Fibroblast of the aortic adventitia (primary cell): ENCODE results near the gene ATP5MC2. TPM values are rescaled to one million over a fixed set of nuclear protein-coding genes. Genes with fewer than 3 reads are reported as not detected.

Source experiments
- DNase-seq: peaks from one replicate; pipeline ENCODE4 v3.0.0-alpha.2; 2010; ENCODE audit warnings: low read depth
- H3K4me3 ChIP-seq: 2 replicates; pipeline ENCODE4 v1.5.1; 2011; ENCODE audit warnings: low read depth, mild to moderate bottlenecking, control low read depth, low read length, moderate library complexity
- total RNA-seq: library from RNA; depleted of rRNA; stranded (reverse); fragments of >200 nt; gene quantifications from 2 replicates; pipeline ENCODE4 v1.2.3, GENCODE V29; 2012; ENCODE audit warnings: low replicate concordance
- TF ChIP-seq, protein P1 (sequence below): IDR thresholded peaks from 2 replicates; pipeline ENCODE4 v1.5.1; 2011; ENCODE audit warnings: mild to moderate bottlenecking, low read length, control low read depth, inconsistent platforms; ENCODE audit not compliant: insufficient read depth

ATP5MC2 gene
- total RNA-seq, 1 donor, result 147 TPM

DNA sequence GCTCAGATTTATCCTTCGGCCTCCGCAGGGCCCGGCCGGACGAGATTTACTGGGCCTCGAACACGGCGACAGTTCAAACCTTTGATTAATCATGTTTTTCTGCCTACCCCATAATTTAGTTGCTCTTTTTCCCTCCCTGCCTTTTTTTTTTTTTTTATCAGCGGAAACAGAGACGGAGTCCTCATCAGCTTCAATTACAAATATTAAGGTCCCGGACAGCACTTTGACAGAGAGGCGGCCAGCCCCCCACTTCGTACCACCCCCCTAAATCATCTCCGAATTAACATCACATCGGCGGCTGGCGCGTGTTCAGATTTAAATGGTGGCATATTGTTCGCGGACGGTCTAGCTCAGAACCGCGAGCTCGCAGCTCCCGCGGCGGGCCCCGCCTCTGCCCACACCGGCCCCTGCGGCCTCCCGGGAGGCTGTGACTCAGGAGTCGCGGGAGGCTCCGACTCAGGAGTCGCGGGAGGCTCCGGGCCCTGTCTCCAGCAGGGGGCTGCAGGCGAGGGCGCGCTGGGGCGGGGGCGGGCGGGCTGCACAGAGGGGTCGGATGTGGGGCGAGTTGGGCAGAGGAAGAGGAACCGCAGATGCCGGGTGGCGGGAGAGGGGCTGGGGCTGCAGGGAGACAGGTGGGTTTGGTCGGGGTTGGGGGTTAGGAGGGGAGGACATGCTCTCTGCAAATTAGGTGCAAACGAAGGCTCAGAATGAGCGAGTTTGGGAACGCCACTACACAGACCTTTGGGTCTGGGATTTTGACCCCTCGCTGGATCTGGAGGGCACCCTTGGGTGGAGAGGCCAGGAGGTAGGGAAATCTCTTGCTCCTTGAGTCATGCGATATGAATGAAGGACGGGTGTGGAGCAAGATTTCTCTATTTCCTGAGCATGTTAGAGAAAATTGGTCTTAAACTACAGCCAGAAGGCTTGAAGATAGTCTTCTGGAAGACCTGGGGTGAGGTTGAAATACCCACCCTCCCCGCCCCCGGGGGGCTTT, 19.6 kb upstream of the ATP5MC2 start:
- DNase-seq, result peak; percentile 56
- TF ChIP-seq, protein P1, sequence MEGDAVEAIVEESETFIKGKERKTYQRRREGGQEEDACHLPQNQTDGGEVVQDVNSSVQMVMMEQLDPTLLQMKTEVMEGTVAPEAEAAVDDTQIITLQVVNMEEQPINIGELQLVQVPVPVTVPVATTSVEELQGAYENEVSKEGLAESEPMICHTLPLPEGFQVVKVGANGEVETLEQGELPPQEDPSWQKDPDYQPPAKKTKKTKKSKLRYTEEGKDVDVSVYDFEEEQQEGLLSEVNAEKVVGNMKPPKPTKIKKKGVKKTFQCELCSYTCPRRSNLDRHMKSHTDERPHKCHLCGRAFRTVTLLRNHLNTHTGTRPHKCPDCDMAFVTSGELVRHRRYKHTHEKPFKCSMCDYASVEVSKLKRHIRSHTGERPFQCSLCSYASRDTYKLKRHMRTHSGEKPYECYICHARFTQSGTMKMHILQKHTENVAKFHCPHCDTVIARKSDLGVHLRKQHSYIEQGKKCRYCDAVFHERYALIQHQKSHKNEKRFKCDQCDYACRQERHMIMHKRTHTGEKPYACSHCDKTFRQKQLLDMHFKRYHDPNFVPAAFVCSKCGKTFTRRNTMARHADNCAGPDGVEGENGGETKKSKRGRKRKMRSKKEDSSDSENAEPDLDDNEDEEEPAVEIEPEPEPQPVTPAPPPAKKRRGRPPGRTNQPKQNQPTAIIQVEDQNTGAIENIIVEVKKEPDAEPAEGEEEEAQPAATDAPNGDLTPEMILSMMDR, result no peak
- H3K4me3 ChIP-seq, result no peak overlapping the region

DNA sequence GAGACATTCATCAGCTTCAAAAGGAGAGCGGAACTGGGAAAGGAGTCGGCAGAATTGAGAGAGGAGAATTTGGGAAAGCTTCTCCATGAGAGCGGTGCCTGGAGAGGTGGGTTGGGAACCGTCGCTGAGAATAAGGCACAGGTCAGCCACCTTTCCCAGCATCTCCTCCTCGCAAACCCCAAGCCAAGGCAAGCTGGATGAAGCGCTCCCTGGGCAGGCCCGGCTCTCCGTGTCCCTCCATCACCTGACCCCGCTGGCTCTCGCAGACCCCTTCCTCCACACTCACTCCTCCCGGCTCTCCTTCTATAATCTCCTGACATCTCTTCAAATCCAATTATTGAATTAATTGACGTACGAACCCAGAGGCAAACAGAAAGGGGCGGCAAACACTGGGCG, 18.9 kb upstream of the ATP5MC2 start:
- DNase-seq, result no peak
- TF ChIP-seq, protein P1, result no peak
- H3K4me3 ChIP-seq, result no peak overlapping the region

DNA sequence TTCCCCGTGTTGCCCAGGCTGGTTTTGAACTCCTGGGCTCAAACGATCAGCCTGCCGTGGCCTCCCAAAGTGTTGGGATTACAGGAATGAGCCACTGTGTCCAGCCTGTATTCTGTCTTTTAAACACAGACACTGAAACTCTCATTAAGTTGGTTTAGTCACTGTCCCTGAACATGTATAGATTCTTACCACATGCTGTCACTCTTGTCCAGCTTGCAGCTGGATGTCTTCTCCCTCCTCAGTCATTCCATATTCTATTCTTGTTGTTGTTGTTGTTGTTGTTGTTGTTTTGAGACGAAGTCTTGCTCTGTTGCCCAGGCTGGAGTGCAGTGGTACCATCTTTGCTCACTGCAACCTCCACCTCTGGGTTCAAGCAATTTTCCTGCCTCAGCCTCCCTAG, 12.3 kb upstream of the ATP5MC2 start:
- DNase-seq, result no peak
- H3K4me3 ChIP-seq, result no peak overlapping the region
- TF ChIP-seq, protein P1, result no peak

DNA sequence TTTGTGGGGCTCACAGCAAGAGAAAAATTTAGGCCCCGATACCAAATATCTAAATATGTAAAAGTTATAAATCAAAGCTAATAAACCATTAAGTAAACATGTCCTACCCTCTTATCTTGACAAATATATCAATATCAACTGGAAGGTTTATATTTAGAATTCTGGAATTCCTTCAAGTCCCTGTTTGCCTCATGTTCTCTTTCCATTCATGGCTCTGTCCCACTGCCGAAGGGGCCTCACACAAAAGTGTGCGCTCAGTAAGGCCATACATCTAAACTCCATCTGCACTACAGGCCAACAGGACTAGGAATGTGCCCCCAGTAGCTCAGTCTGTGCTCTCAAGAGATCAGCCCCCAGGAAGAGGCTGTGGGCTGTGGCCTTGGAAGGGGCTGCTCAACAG, 10.6 kb upstream of the ATP5MC2 start:
- no peak for DNase-seq
- TF ChIP-seq, protein P1, result no peak
- H3K4me3 ChIP-seq, result no peak overlapping the region

DNA sequence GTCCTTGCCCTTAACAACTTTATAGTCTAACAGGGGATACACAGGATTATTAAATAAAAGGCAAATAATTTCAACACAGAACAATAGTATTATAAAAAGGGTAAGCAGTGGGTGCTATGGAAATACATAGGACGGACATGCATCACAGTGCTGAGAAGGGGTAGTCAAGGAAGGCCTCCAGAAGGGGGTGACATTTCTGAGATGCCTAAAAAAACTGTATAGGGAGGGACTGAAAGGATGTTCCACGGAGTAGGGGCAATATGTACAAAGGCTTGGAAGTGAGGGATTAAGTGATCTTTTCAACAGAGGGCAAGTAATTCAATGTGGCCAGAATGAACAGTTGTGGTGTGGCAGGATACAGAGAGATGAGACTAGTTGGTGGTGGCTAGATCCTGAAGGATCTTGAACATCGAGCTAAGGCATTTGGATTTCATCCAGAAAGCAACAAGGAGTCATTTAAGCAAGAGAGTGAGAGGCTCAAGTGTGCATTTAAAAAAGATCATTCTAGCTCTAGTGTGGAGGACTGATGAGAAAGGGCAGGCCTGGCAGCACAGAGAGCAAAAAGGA, 8.9 kb upstream of the ATP5MC2 start:
- H3K4me3 ChIP-seq, result no peak overlapping the region
- DNase-seq, result no peak
- TF ChIP-seq, protein P1, result no peak

DNA sequence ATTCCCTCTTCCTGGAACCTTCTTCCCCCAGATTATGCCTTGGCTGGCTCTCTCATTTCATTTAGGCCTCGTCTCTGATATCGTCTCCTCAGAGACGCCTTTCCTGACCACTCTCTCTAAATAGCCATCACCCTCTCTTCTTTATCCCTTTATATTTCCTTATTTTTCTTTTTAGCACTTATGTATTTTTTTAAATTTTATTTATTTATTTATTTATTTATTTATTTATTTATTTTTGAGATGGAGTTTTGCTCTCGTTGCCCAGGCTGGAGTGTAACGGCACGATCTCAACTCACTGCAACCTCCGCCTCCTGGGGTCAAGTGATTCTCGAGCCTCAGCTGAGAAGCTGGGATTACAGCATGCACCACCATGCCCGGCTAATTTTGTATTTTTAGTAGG, 8.1 kb upstream of the ATP5MC2 start:
- no peak overlapping the region for H3K4me3 ChIP-seq
- DNase-seq, result no peak

More for the DNA sequence above, 8.1 kb upstream of the ATP5MC2 start:
- TF ChIP-seq, protein P1, result no peak
